Osteocyte (in vitro differentiated cells): ENCODE data around the gene SLC35G6. TPM values are rescaled to one million over a fixed set of nuclear protein-coding genes. Genes with fewer than 3 reads are reported as not detected.
"Not testable (repeated sequence)": the region's sequence is repeated elsewhere in the genome, so short reads cannot be mapped to it uniquely, and the experiment has no call there.

Experiments used
- DNase-seq: peaks from one replicate; pipeline ENCODE4 v3.0.0; 2021; ENCODE audit warnings: mixed read lengths; ENCODE audit not compliant: unreplicated experiment; ENCODE audit errors: extremely low spot score
- H3K27ac Mint-ChIP-seq: one replicate; pipeline ENCODE4 v1.8.0; 2021; ENCODE audit warnings: mild to moderate bottlenecking, mixed read lengths; ENCODE audit not compliant: unreplicated experiment
- H3K27me3 Mint-ChIP-seq: one replicate; pipeline ENCODE4 v1.8.0; 2021; ENCODE audit warnings: mixed read lengths; ENCODE audit not compliant: unreplicated experiment
- H3K36me3 Mint-ChIP-seq: one replicate; pipeline ENCODE4 v1.8.0; 2021; ENCODE audit warnings: mixed read lengths; ENCODE audit not compliant: unreplicated experiment
- H3K4me1 Mint-ChIP-seq: one replicate; pipeline ENCODE4 v1.8.0; 2021; ENCODE audit warnings: mixed read lengths; ENCODE audit not compliant: unreplicated experiment
- H3K4me3 Mint-ChIP-seq: one replicate; pipeline ENCODE4 v1.8.0; 2021; ENCODE audit warnings: mild to moderate bottlenecking, moderate library complexity, mixed read lengths; ENCODE audit not compliant: unreplicated experiment
- H3K9me3 Mint-ChIP-seq: one replicate; pipeline ENCODE4 v1.8.0; 2021; ENCODE audit warnings: mixed read lengths; ENCODE audit not compliant: unreplicated experiment
- CTCF ChIP-seq: fragments of 200-600 bp; sonication (generic); IDR thresholded peaks from 2 replicates; pipeline ENCODE4 v1.5.0; 2021; ENCODE audit warnings: antibody characterized with exemption, mild to moderate bottlenecking, moderate library complexity
- total RNA-seq: library from RNA; stranded (reverse); gene quantifications from 2 replicates; pipeline ENCODE4 v1.2.1, GENCODE V29; 2021

SLC35G6 gene
- total RNA-seq, 1 donor from 2014 or later = not detected

- Mint-ChIP-seq H3K4me3 (no peak overlapping the region), H3K36me3 (peaks cover 9% of the 10 kb centered on the region), H3K9me3 (no peaks in the 10 kb centered on the region), H3K27ac (no peak overlapping the region), H3K27me3 (no peaks in the 10 kb centered on the region), H3K4me1 (peaks cover 2% of the 10 kb centered on the region)
- no peak for DNase-seq
- TF ChIP-seq CTCF = no peak
These were observed 12.3 kb upstream of the SLC35G6 start for GRCh38 chr17:7468804-7469389.

DNA sequence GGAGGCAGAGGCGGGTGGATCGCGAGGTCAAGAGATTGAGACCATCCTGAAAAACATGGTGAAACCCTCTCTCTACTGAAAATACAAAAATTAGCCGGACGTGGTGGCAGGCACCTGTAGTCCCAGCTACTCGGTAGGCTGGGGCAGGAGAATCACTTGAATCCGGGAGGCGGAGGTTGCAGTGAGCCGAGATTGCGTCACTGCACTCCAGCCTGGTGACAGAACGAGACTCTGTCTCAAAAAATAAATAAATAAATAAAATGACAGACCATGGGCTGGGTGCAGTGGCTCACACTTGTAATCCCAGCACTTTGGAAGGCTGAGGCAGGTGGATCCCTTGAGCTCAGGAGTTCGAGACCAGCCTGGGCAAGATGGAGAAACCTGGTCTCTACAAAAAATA, 11.4 kb upstream of the SLC35G6 start:
- not testable (repeated sequence) for H3K27ac Mint-ChIP-seq, DNase-seq, H3K4me1 Mint-ChIP-seq, H3K4me3 Mint-ChIP-seq, H3K9me3 Mint-ChIP-seq, H3K36me3 Mint-ChIP-seq, H3K27me3 Mint-ChIP-seq

DNA sequence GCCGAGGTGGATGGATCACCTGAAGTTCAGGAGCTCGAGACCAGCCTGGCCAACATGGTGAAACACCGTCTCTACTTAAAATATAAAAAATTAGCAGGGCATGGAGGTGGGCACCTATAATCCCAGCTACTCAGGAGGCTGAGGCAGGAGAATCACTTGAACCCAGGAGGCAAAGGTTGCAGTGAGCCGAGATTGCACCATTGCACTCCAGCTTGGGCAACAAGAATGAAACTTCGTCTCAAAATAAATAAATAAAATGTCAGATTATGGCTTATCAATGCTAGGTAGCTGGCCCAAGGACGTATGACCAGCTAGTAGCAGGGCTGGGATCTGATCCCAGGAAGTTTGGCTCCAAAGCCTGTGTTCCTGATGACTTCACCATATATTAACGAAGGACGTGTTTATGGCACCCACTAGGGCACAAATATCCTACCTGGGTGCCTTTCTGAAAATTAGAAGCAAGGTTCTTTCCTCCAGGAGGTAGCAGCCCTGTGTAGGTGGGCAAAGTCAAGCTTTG, 10.7 kb upstream of the SLC35G6 start:
- not testable (repeated sequence) for DNase-seq, H3K4me1 Mint-ChIP-seq, H3K36me3 Mint-ChIP-seq, H3K27ac Mint-ChIP-seq, H3K27me3 Mint-ChIP-seq, H3K9me3 Mint-ChIP-seq, H3K4me3 Mint-ChIP-seq

DNA sequence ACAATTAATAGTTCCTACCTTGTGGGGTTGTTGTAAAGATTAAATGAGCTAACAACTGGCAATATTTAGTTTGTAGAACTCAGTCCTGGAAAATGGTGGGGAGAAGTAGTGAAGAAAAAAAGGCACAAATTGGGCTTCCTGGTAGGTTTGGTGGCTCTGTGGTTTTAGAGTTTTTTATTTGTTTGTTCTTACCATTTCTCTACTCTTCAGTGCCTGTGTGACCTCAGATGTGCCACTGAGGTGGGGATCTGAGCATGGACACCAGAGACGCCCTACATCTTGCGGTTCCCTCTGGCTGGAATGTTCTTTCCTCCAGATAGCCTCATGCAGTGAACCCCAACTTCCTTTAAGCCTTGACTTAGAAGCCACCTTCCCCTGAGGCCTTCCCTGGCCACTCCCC, 9.5 kb upstream of the SLC35G6 start:
- H3K4me1 Mint-ChIP-seq = peaks cover 16% of the 10 kb centered on the region
- H3K36me3 Mint-ChIP-seq = peaks cover 5% of the 10 kb centered on the region
- no peak overlapping the region for H3K27ac Mint-ChIP-seq
- no peaks in the 10 kb centered on the region for H3K27me3 Mint-ChIP-seq
- no peak for TF ChIP-seq CTCF
- H3K4me3 Mint-ChIP-seq = no peak overlapping the region
- H3K9me3 Mint-ChIP-seq = no peaks in the 10 kb centered on the region
- DNase-seq = no peak

DNA sequence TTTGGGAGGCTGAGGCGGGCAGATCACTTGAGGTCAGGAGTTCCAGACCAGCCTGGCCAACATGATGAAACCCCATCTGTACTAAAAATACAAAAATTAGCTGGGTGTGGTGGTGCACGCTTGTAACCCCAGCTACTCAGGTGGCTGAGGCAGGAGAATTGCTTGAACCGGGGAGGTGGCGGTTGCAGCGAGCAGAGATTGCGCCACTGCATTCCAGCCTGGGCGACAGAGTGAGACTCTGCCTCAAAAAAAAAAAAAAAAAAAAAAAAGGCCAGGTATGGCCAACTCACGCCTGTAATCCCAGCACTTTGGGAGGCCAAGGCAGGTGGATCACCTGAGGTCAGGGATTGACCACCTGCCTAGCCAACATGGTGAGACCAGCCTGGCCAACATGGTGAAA, 6.5 kb upstream of the SLC35G6 start:
- not testable (repeated sequence) for H3K9me3 Mint-ChIP-seq, H3K27ac Mint-ChIP-seq, DNase-seq, H3K27me3 Mint-ChIP-seq, H3K36me3 Mint-ChIP-seq, H3K4me3 Mint-ChIP-seq
- peaks cover 36% of the 10 kb centered on the region for H3K4me1 Mint-ChIP-seq

DNA sequence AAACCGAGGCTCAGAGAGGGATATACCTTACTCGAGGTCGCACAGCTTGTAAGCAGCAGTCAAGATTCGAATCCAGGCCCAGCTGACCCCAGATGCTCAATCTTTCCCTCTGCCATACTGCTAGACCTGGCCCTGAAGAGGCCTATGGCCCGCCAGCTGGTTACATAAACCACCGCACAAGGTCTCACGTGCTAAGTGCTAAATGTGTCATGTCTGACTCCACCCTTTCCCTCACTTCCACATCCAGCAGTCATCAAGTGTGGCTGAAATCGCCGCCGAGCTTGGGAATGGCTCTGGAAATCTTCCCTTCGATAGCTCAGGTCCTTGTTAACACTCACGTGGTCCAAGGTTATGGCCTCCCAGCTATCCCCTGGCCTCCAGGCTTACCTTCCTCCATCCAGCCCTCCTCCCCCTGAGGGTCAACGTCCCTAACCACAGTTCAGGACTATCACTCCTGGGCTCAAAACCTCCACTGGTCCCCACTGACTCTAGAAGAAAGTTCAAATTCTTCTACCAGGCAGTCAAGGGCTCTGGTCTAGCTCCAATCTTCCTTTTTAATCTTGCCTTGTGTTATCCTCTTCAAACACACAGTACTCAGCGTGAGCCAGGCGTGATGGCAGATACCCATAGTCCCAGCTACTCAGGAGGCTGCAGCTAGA, 5.4 kb upstream of the SLC35G6 start:
- Mint-ChIP-seq H3K36me3 (peaks cover 4% of the 10 kb centered on the region), H3K4me3 (no peak overlapping the region), H3K27me3 (no peaks in the 10 kb centered on the region), H3K9me3 (no peaks in the 10 kb centered on the region), H3K4me1 (peaks cover 46% of the 10 kb centered on the region), H3K27ac (peak overlapping the region; percentile 92)
- no peak for DNase-seq
- TF ChIP-seq CTCF = no peak
